ENCODE data around the gene CFAP300.

CFAP300 gene

DNA sequence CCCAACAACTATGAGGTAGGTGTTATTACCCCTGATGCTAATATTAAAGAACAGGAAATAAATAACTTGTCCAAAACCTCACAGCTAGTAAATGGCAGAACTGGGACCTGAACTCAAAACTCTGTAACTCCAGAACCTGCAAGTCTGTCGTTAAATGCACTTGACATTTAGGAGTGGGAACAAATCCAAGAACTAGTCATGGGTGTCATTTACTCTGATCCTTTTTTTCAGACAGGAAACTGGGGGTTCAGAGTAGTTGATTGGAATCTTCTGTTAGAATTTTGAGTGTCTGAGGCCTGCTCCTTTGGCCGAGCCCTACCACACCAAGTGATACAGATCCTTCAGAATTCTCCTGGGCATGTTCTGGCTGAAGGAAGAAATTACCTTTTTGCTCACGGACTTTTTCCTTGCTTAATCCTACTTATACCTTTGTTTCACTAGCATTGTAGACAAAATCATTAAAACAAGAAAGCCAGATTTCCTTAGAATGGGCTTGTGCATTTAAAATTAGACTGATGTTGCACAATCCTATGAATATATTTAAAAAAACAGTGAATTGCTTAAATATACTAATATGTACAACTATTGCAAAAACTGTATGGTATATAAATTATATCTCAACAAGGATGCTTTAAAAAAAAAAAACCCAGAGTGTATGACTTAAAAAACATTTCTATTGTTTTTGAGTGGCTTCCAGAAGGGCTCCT is 61.6 kb downstream of the CFAP300 start:
- FAIRE-seq = no peak
- no peak for DNase-seq (ENCODE audit: insufficient read length, low spot score)
- no peak for TF ChIP-seq PAX5 (IDR thresholded peaks at IDR 0.05; ENCODE audit: insufficient read depth, low read length, severe bottlenecking)
- no peak for TF ChIP-seq SPI1 (IDR thresholded peaks at IDR 0.05; ENCODE audit: low read depth, low read length)
- no peak for TF ChIP-seq POLR2A (IDR thresholded peaks at IDR 0.05; ENCODE audit: low read depth, low read length)
- no peak for TF ChIP-seq POLR2AphosphoS5 (IDR thresholded peaks at IDR 0.05; ENCODE audit: low read depth, low read length)
- TF ChIP-seq POU2F2 (IDR thresholded peaks at IDR 0.05; ENCODE audit: low read depth, low read length) = no peak
- no peak for TF ChIP-seq TAF1 (IDR thresholded peaks at IDR 0.05; ENCODE audit: low read depth, low read length)

DNA sequence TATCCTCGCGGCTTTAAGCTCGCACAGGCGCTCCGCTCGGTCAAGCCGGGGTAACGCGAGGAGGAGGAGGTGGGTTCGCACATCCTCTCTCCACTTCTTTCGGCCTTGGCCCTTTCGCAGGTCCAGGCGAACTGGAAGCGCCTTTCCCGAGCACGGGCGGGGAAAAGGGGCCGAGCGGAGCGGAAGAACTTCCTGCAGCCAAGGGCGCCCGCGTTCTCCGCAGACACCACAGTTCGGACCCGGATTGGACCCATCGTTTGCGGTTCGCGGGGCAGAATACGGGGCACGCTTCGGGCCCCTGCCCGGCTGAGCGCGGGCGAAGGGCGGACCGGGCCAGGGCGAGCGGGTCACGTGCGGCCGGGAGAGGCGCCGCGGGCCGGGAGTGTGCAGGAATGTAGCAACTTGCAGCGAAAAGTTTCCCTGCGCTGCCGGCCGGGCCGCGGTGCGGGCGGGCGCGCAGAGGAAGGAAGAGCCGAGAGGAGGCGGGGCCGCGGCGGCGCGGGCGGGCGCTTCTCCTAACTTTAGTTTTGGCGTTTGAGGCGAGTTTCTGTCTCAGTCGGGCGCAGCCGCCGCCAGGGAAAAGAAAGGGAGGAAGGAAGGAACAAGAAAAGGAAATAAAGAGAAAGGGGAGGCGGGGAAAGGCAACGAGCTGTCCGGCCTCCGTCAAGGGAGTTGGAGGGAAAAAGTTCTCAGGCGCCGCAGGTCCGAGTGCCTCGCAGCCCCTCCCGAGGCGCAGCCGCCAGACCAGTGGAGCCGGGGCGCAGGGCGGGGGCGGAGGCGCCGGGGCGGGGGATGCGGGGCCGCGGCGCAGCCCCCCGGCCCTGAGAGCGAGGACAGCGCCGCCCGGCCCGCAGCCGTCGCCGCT is 62.9 kb downstream of the CFAP300 start, which contains the start of gene YAP1:
TSS of gene YAP1 (plus strand) at position 552 of the 865 bp plus-strand sequence. CDS start 402 bp downstream, outside the sequence.
- FAIRE-seq = no peak
- TF ChIP-seq POLR2AphosphoS5 (IDR thresholded peaks at IDR 0.05; ENCODE audit: low read depth, low read length) (no peak), SPI1 (IDR thresholded peaks at IDR 0.05; ENCODE audit: low read depth, low read length) (0 out of 2 replicates have a peak, but pooled peaks have one; percentile 18)
- peak; percentile 46 for DNase-seq (ENCODE audit: insufficient read length, low spot score)

DNA sequence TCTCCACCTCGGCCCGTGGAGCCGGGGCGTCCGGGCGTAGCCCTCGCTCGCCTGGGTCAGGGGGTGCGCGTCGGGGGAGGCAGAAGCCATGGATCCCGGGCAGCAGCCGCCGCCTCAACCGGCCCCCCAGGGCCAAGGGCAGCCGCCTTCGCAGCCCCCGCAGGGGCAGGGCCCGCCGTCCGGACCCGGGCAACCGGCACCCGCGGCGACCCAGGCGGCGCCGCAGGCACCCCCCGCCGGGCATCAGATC is 63.4 kb downstream of the CFAP300 start:
- FAIRE-seq (no peak), DNase-seq (ENCODE audit: insufficient read length, low spot score) (peak; percentile 30)
- TF ChIP-seq POLR2AphosphoS5 (IDR thresholded peaks at IDR 0.05; ENCODE audit: low read depth, low read length) (no peak), TAF1 (IDR thresholded peaks at IDR 0.05; ENCODE audit: low read depth, low read length) (no peak)

DNA sequence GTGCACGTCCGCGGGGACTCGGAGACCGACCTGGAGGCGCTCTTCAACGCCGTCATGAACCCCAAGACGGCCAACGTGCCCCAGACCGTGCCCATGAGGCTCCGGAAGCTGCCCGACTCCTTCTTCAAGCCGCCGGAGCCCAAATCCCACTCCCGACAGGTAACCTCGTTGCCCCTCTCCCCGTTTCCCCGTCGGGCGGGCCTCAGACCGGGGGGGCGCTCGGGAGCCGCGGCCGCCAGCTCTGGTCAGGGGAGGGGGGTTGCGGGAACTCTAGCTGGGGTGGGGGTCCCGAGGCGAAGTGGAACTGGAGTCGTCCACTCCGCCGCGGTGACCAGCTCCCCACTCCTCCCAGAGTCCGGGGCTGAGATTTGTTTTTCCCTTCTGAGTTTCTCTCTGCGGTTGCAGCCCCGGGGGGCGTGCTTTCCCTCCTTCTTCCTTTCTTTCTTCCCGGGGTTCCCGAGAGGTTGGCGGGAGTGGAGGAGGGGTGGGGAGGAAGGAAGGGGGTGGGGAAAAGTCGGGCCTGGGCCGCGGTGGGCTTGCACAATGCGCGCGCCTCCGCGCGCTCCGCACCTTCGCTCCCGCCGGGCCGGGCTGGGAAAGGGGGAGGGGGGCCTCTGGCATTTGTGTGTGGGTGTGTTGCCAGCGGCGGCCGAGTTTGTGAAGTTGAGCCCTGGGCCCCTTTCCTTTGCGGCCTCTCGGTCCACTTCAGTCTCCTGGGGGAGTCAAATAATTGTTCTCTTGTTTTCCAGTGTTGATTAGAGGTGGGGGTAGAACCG is 64.0 kb downstream of the CFAP300 start:
- TF ChIP-seq TAF1 (IDR thresholded peaks at IDR 0.05; ENCODE audit: low read depth, low read length) (no peak), POLR2A (IDR thresholded peaks at IDR 0.05; ENCODE audit: low read depth, low read length) (no peak), SPI1 (IDR thresholded peaks at IDR 0.05; ENCODE audit: low read depth, low read length) (no peak), POLR2AphosphoS5 (IDR thresholded peaks at IDR 0.05; ENCODE audit: low read depth, low read length) (no peak), POU2F2 (IDR thresholded peaks at IDR 0.05; ENCODE audit: low read depth, low read length) (no peak), PAX5 (IDR thresholded peaks at IDR 0.05; ENCODE audit: insufficient read depth, low read length, severe bottlenecking) (no peak)
- FAIRE-seq = no peak
- DNase-seq (ENCODE audit: insufficient read length, low spot score) = peak; percentile 30

DNA sequence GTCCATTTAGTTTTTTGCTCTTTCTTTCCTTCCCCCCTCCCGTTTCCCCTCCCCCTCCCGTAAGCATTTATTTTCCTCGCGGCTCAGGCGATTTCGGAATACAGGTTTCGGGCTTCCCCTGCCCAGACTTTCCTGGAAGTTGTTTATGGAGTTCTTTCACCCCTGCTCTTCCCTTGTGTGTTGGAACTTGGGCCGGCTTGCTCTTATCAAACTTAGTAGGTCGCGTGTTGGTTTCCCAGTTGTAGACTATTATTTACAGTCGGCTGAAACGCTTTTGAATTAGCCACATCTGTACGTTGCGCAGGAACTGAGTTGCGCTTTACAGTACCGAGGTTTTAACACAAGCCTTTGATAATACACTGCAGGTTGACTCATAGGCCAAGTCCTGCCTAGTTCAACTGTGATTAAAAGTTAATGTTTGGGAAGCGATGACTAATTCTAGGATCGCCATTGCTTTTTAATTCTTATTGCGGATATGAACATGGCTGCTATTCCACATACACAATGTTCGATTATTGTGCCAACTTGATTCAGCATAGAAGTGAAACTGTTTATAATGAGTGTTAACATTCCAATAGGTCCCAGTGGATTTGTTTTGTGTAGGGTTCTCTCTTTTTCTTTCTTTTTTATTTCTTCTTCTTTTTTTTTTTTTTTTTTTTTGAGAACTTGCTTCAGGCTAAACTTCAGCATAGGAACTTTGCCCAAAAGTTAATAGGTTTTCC is 64.7 kb downstream of the CFAP300 start:
- FAIRE-seq (no peak), DNase-seq (ENCODE audit: insufficient read length, low spot score) (no peak)
- TF ChIP-seq TAF1 (IDR thresholded peaks at IDR 0.05; ENCODE audit: low read depth, low read length) (no peak), POLR2AphosphoS5 (IDR thresholded peaks at IDR 0.05; ENCODE audit: low read depth, low read length) (no peak), PAX5 (IDR thresholded peaks at IDR 0.05; ENCODE audit: insufficient read depth, low read length, severe bottlenecking) (no peak), POLR2A (IDR thresholded peaks at IDR 0.05; ENCODE audit: low read depth, low read length) (no peak), SPI1 (IDR thresholded peaks at IDR 0.05; ENCODE audit: low read depth, low read length) (no peak), POU2F2 (IDR thresholded peaks at IDR 0.05; ENCODE audit: low read depth, low read length) (no peak)

DNA sequence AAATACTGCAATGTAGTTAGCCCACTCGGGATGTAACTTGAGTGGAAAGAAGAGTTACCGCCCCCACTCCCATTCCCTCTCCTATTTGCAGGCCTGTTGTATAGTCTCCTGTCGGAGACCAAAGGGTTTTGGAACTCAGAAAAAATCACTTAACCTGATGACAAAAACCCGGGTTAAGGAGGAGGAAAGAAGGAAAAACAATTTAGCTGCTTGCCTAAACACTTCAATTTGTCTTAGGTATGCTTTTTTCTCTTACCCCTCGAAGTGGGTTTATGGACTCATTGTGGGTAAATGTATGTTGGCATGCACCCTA is 65.2 kb downstream of the CFAP300 start:
- DNase-seq (ENCODE audit: insufficient read length, low spot score) = no peak
- FAIRE-seq = no peak
- no peak for TF ChIP-seq POLR2A (IDR thresholded peaks at IDR 0.05; ENCODE audit: low read depth, low read length)
- TF ChIP-seq POLR2AphosphoS5 (IDR thresholded peaks at IDR 0.05; ENCODE audit: low read depth, low read length) = no peak
- TF ChIP-seq SPI1 (IDR thresholded peaks at IDR 0.05; ENCODE audit: low read depth, low read length) = no peak
- TF ChIP-seq TAF1 (IDR thresholded peaks at IDR 0.05; ENCODE audit: low read depth, low read length) = no peak
- no peak for TF ChIP-seq PAX5 (IDR thresholded peaks at IDR 0.05; ENCODE audit: insufficient read depth, low read length, severe bottlenecking)
- TF ChIP-seq POU2F2 (IDR thresholded peaks at IDR 0.05; ENCODE audit: low read depth, low read length) = no peak

DNA sequence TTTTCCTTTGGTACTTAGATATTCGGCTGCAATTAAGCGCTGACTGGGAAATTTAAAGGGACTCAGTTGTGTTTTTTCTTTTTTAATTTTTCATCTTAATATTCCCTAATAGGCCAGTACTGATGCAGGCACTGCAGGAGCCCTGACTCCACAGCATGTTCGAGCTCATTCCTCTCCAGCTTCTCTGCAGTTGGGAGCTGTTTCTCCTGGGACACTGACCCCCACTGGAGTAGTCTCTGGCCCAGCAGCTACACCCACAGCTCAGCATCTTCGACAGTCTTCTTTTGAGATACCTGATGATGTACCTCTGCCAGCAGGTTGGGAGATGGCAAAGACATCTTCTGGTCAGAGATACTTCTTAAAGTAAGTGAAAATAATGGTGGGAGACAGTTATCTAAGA is 66.8 kb downstream of the CFAP300 start:
- TF ChIP-seq PAX5 (IDR thresholded peaks at IDR 0.05; ENCODE audit: insufficient read depth, low read length, severe bottlenecking) (no peak), POU2F2 (IDR thresholded peaks at IDR 0.05; ENCODE audit: low read depth, low read length) (no peak), POLR2A (IDR thresholded peaks at IDR 0.05; ENCODE audit: low read depth, low read length) (no peak), TAF1 (IDR thresholded peaks at IDR 0.05; ENCODE audit: low read depth, low read length) (no peak), SPI1 (IDR thresholded peaks at IDR 0.05; ENCODE audit: low read depth, low read length) (no peak), POLR2AphosphoS5 (IDR thresholded peaks at IDR 0.05; ENCODE audit: low read depth, low read length) (no peak)
- no peak for DNase-seq (ENCODE audit: insufficient read length, low spot score)
- no peak for FAIRE-seq

DNA sequence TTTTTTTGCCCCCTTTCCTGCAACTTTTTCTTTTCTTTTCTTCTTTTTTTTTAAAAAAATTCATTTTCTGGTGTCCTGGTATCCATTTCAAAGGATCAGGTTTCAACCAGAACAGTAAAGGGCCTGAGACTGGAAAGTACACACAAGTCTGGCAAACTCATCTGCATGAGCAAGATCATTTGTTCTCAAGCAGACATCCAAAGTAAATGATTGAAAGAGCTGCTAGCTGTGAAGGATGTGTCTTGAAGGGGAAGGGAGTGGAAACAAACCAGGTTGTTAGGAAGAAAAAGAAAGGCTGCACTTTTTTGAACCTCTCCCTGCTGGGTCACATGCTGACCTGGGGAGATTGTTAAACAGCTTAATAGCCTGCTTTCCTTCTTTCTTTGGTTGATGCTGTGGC is 68.3 kb downstream of the CFAP300 start:
- TF ChIP-seq SPI1 (IDR thresholded peaks at IDR 0.05; ENCODE audit: low read depth, low read length) = no peak
- TF ChIP-seq POLR2A (IDR thresholded peaks at IDR 0.05; ENCODE audit: low read depth, low read length) = no peak
- TF ChIP-seq TAF1 (IDR thresholded peaks at IDR 0.05; ENCODE audit: low read depth, low read length) = no peak
- TF ChIP-seq POU2F2 (IDR thresholded peaks at IDR 0.05; ENCODE audit: low read depth, low read length) = no peak
- TF ChIP-seq PAX5 (IDR thresholded peaks at IDR 0.05; ENCODE audit: insufficient read depth, low read length, severe bottlenecking) = no peak
- TF ChIP-seq POLR2AphosphoS5 (IDR thresholded peaks at IDR 0.05; ENCODE audit: low read depth, low read length) = no peak
- FAIRE-seq (no peak), DNase-seq (ENCODE audit: insufficient read length, low spot score) (no peak)
